Glomerular visceral epithelial cell (primary cell): ENCODE results near the gene LMX1A.

ENCODE experiments used
- DNase-seq: peaks from one replicate; pipeline ENCODE4 v3.0.0-alpha.2; 2016; ENCODE audit errors: extremely low spot score

Gene LMX1A

GRCh38 chr1:165222580-165222979 is 133.9 kb downstream of the LMX1A start:
- no peak for DNase-seq

DNA sequence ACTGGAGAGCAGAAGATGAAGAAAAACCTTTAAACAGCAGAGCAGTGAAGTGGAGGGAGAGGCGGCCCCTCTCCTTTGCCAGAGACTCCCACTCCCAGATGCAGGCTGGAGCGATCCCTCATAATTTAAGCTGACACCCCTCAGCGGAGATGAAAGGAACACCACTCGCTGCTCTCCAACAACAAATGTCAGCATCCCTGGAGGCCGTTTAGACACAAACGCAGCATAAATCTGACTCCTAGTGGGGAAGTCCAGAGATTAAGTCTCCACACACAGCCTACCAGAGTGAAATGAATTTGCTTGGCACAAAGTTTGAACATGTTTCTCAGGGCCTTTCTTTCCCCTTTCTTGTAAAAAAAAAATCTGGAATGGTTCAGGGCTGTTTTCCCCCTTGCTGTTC is 137.8 kb downstream of the LMX1A start:
- no peak for DNase-seq

- DNase-seq = no peak
Observed at GRCh38 chr1:165217958-165218357, 138.6 kb downstream of the LMX1A start.

GRCh38 chr1:165216254-165216653 is 140.3 kb downstream of the LMX1A start:
- DNase-seq = no peak

DNA sequence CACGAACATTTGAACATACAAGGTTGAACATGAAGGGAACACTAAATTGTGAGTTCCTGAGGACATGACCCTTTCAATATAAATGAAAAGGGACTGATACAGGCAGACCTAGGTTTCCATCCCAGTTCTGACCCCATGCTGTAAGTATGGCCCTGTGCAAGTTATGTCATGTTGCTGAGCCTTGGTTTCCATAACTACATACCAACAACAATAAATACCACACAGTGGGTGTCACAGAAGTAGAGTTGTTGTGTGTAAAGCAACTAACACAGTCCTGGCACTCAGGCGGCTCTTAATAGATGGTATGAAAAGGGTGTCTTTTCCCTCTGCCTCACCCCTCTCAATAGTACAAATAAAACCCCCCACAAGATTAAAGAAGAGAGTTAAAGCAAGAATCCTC is 140.8 kb downstream of the LMX1A start:
- no peak for DNase-seq

DNA sequence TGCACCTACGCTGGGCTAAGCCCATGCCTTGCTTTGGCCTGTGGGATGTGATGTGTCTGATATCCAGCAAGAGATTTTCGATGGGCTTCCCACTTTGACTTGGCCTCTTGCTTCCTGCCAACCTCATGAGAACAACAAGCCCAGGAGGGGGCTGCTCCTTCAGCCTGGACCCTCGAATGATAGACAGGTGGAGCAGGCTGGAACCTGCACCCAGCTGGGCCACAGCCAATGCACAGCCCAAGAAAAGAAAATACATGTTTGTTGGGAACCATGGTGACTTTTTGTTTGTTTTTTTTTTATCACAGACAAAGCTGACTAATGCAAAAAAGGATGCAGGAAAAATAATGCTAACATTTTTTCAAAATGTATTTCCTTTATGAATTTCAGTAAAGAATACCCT is 144.3 kb downstream of the LMX1A start:
- DNase-seq = no peak

- DNase-seq = no peak
Observed at GRCh38 chr1:165207853-165208515, 148.5 kb downstream of the LMX1A start.

DNA sequence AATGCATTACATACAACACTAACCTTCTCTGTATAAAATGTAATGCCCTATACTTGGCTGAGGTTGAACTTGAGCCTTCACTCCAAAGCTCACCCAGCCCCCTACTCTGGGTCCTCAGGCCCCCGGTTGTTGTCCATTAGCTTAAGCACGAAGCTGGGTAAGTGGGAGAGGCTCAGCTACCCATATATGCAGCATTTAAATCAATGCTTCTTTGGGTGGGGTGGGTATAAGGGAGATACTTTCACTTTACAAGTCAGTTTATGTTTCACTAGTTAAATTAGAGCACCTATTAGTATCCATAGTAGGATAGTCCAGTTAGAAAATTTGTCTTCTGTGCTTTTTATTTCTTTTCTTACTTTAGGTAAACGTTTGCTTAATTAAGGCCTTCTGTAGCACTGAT is 151.4 kb downstream of the LMX1A start:
- no peak for DNase-seq

- DNase-seq = no peak
Observed at GRCh38 chr1:165204548-165204947, 152.0 kb downstream of the LMX1A start.

GRCh38 chr1:165191087-165191486 is 165.4 kb downstream of the LMX1A start:
- no peak for DNase-seq

DNA sequence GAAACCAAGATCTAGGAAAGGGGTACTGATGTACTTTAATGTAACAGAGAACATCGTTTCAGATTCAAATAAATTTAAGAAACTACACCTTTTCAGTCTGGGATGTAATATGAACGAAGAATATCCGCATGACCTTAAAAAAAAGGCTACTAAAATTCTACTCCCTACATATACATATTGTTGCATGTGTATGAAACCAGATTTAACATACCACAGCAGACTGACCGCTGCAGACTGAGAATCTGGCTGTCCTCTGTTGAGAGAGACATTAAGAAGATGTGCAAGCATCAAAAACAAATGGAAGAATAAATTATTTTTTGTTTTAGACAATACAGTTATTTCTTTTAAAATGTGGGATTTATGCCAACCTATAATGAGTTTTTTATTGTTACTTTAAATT is 166.6 kb downstream of the LMX1A start:
- no peak for DNase-seq

DNA sequence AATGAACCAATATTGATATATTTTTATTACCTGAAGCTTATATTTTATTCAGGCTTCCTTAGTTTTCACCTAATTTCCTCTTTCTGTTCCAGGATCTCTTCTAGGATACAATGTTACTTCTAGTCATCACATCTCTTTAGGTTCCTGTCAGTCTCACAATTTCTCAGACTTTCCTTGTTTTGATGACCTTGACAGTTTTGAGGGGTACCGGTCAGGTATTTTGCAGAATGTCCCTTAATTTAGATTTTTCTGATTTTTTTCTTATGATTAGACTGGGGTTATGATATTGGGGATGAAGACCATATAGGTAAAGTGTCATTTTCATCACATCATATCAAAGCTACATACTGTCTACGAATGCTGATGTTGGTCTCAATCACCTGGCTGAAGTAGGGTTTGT is 167.5 kb downstream of the LMX1A start:
- DNase-seq = no peak

DNA sequence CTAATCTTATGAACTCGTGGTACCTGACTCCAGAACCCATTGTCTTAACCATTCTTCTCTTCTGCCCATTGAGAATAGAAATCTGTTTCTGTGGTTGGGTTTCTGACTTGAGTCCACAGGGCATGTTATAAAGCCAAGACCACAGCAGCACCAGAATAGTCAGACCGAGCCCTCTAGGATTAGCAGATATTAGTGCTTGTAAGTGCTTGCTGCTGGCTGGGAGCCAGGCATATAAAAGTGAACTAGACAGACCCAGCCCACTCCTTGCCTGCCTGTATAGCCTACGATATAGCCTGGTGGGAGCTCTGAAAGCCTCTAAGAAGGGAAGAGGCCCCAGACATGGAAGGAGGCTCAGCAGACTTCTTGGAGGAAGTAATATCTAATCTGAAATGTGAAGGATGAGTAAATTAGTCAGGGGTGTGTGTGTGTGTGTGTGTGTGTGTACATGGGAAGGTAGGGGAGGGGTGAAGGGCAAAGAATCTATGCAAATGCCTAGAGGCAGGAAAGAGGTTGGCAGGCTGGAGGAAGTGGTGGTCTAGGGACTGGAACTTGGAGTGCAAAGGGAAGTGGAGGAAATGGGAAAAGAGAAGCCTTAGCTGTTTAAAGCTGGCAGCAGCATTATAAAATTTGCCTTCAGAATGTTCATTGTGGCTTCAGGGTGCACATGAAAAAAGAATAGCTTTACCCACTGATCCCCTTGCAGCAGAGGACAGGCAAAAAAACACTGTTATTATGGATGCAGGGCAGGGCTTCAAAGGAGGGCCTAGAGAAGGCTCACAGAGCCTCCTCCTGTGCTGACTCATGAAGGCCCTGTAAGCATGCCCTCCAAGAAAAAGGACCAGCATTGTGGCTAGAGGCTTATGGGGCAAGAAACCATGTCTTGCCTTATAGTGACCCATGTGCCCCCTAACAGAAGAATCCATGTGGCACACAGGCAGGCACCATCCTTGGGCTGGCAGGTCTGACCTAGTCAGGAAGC is 169.2 kb downstream of the LMX1A start:
- no peak for DNase-seq

GRCh38 chr1:165185161-165185889 is 171.2 kb downstream of the LMX1A start:
- no peak for DNase-seq

- no peak for DNase-seq
Observed at GRCh38 chr1:165182975-165183374, 173.5 kb downstream of the LMX1A start.

DNA sequence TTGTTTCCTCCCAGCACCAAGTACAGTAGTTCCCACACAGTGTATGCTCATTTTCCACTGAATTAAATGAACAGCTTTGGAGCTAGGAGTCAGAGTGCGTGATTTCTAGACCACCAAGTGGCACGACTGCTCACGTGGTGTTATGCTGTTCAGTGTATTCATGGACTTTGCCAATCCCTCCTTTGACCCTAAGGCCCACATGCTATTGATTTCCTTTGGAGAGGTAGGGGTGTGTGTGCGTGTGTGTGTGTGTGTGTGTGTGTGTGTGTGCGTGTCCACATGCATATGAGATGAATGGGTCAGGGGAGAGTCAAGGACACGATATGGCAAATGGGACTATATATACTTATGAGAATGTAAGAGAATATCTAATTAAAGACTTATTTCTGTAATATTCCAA is 177.2 kb downstream of the LMX1A start:
- no peak for DNase-seq

- DNase-seq = no peak
Observed at GRCh38 chr1:165174491-165174890, 182.0 kb downstream of the LMX1A start.

DNA sequence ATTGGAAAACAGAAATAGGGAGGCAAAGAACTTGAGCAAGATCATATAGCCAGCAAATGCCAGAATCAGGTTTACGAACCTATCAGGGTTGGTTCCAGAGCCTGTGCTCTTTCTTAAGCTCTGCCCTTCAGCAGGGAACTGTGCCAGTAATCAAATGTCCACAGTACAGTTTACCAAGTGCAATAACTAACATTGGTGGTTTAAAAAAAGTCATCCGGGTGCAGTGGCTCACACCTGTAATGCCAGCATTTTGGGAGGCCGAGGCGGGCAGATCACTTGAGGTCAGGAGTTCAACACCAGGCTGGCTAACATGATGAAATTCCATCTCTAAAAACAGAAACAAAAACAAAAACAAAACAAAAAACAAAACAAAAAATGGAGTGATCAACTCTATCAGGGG is 182.7 kb downstream of the LMX1A start:
- no peak for DNase-seq

GRCh38 chr1:165173409-165173808 is 183.1 kb downstream of the LMX1A start:
- no peak for DNase-seq

DNA sequence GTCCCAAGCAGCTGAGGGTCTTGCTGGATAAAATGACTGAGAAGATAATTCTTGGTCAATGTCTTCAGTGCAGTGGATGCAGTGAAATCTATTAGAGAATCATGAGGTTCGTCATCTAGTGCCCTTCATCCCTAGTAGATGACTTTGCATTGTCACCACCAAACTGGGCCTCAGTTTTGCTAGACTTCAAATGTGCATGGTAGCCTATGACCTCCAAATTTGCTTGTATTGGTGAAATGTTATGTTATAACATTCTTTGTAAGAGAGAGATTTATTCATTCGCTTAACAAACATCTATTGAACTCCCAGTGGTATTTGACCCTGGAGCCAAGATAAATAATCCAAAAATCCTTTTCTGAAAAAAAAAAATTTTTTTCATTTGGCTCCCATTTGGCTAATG is 183.8 kb downstream of the LMX1A start:
- DNase-seq = no peak

GRCh38 chr1:165169729-165170128 is 186.8 kb downstream of the LMX1A start:
- no peak for DNase-seq

- no peak for DNase-seq
Observed at GRCh38 chr1:165169028-165169427, 187.5 kb downstream of the LMX1A start.
